K562 (cell line): ENCODE data around the gene ATRNL1. TPM values are rescaled to one million over a fixed set of nuclear protein-coding genes. Genes with fewer than 3 reads are reported as not detected.

ENCODE experiments used
- HDGF ChIP-seq: fragments of 450-650 bp; IDR thresholded peaks from 2 replicates; pipeline ENCODE4 v1.6.1; 2016
- ZNF384 ChIP-seq: IDR thresholded peaks from 2 replicates; pipeline ENCODE4 v1.6.1; 2012; ENCODE audit warnings: low read depth, low read length, improper control_type of control experiment
- polyA plus RNA-seq, 8 experiments: library from polyadenylated mRNA; depleted of rRNA in 4 of 8; stranded (reverse) in 5 of 8; unstranded in 3 of 8; fragments of >200 nt; fragmentation: Nextera tagmentation in 2 of 8; fragmentation: Illumina TruSeq in 1 of 8; extraction: Ambion mirVana in 2 of 8; extraction: Trizol in 1 of 8; gene quantifications; 2 replicates each; pipeline versions ENCODE4 v1.2.1 to v1.2.3, GENCODE V29; 2011 to 2014; ENCODE audit warnings: inconsistent platforms in 1 of 8, missing spikeins in 1 of 8
- total RNA-seq, 7 experiments: library from RNA; depleted of rRNA in 6 of 7; stranded (reverse); fragments of >200 nt in 6 of 7; fragmentation: Illumina TruSeq in 2 of 7; extraction: Trizol in 2 of 7; gene quantifications; 2 replicates each; pipeline versions ENCODE4 v1.2.1 to v1.2.3, GENCODE V29; 2011 to 2021; ENCODE audit warnings: low replicate concordance in 1 of 7
- TF ChIP-seq, protein P1 (sequence below): fragments of 200-800 bp; sonication (Bioruptor generic); IDR thresholded peaks from 2 replicates; pipeline ENCODE4 v1.6.1; 2016; ENCODE audit warnings: missing genetic modification characterization, missing compliant biosample characterization
- TF ChIP-seq, protein P2 (sequence below): fragments of 450-650 bp; formaldehyde crosslinking; IDR thresholded peaks from 2 replicates; pipeline ENCODE4 v1.4.0; 2020; ENCODE audit warnings: mild to moderate bottlenecking, moderate library complexity
- TF ChIP-seq, protein P3 (sequence below): sonication (generic); formaldehyde crosslinking; IDR thresholded peaks from 2 replicates; pipeline ENCODE4 v1.8.0; 2022; ENCODE audit warnings: missing genetic modification reagents, mild to moderate bottlenecking, borderline replicate concordance

The ATRNL1 gene
- total and polyA plus RNA-seq, 9 of the 15 experiments (the other 6 are each of a cell fraction or from before 2014, with no cell fraction given): 0.18 TPM; not detected in 8

DNA sequence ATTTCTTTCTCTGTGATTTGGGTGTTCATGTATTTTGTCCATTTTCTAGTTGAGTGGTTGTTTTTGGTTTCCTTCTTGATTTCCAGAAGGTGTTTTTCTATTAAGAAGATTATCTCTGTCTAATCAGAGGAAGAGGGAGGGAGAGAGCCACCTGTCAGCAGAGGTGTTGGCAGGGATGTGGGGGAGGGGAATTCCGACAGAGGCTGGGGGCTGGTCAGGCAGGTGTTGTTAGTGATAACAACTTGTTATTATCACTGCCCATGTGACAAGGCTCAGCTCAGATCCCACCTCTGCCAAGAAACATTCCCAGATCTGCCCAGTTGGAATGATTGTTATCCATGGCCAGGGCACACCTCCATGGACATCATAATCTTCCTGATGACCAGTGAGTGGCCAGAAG is 886.4 kb downstream of the ATRNL1 start (continued):
- TF ChIP-seq, protein P1, sequence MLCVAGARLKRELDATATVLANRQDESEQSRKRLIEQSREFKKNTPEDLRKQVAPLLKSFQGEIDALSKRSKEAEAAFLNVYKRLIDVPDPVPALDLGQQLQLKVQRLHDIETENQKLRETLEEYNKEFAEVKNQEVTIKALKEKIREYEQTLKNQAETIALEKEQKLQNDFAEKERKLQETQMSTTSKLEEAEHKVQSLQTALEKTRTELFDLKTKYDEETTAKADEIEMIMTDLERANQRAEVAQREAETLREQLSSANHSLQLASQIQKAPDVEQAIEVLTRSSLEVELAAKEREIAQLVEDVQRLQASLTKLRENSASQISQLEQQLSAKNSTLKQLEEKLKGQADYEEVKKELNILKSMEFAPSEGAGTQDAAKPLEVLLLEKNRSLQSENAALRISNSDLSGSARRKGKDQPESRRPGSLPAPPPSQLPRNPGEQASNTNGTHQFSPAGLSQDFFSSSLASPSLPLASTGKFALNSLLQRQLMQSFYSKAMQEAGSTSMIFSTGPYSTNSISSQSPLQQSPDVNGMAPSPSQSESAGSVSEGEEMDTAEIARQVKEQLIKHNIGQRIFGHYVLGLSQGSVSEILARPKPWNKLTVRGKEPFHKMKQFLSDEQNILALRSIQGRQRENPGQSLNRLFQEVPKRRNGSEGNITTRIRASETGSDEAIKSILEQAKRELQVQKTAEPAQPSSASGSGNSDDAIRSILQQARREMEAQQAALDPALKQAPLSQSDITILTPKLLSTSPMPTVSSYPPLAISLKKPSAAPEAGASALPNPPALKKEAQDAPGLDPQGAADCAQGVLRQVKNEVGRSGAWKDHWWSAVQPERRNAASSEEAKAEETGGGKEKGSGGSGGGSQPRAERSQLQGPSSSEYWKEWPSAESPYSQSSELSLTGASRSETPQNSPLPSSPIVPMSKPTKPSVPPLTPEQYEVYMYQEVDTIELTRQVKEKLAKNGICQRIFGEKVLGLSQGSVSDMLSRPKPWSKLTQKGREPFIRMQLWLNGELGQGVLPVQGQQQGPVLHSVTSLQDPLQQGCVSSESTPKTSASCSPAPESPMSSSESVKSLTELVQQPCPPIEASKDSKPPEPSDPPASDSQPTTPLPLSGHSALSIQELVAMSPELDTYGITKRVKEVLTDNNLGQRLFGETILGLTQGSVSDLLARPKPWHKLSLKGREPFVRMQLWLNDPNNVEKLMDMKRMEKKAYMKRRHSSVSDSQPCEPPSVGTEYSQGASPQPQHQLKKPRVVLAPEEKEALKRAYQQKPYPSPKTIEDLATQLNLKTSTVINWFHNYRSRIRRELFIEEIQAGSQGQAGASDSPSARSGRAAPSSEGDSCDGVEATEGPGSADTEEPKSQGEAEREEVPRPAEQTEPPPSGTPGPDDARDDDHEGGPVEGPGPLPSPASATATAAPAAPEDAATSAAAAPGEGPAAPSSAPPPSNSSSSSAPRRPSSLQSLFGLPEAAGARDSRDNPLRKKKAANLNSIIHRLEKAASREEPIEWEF (CRISPR knock-in tag): no peak
- TF ChIP-seq HDGF (no peak), ZNF384 (no peak)
- TF ChIP-seq, protein P2, sequence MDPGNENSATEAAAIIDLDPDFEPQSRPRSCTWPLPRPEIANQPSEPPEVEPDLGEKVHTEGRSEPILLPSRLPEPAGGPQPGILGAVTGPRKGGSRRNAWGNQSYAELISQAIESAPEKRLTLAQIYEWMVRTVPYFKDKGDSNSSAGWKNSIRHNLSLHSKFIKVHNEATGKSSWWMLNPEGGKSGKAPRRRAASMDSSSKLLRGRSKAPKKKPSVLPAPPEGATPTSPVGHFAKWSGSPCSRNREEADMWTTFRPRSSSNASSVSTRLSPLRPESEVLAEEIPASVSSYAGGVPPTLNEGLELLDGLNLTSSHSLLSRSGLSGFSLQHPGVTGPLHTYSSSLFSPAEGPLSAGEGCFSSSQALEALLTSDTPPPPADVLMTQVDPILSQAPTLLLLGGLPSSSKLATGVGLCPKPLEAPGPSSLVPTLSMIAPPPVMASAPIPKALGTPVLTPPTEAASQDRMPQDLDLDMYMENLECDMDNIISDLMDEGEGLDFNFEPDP: no peak
- TF ChIP-seq, protein P3, sequence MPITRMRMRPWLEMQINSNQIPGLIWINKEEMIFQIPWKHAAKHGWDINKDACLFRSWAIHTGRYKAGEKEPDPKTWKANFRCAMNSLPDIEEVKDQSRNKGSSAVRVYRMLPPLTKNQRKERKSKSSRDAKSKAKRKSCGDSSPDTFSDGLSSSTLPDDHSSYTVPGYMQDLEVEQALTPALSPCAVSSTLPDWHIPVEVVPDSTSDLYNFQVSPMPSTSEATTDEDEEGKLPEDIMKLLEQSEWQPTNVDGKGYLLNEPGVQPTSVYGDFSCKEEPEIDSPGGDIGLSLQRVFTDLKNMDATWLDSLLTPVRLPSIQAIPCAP (CRISPR knock-in tag): no peak
